ENCODE measurements around the gene C2CD4C. TPM values are rescaled to one million over a fixed set of nuclear protein-coding genes. Genes with fewer than 3 reads are reported as not detected.

The C2CD4C gene
- total RNA-seq, 1 experiment from 2014 or later: 1.8 TPM

DNA sequence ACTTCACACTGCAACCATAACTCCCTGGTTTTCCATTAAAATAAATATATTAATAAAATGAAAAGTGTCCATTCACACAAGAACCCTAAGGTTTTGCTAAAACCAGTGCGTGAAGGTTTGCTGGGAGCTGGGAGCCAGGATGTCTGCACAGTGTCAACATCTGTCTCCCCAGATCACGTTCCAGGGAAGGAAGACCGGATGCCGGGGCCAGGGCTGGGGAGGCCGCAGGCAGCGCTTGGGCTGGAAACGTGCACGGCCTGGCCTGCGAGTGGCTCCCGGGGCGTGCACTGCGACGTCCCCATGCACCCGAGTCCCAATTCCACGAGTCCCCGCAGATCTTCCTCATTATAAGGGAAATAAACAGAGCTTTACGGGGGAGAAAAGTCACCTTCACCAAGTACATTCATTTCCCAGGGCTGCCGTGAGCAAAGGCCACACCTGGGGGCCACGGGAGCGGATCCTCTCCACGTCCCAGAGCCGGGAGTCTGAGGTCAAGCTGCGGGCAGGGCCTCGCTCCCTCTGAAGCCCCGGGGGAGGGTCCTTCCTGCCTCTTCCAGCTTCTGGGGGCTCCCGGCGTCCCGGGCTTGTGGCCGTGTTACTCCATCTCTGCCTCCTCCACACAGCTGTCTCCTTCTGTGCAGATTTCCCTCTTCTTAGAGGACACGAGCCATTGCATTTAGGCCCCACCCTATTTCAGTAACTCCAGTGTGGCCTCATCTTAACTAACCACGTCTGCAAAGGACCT, 39.0 kb upstream of the C2CD4C start:
- BruUV-seq (replicated peaks): no TSS peak
- intact Hi-C loops (cut with micrococcal nuclease; ENCODE audit: unreplicated experiment): no loop called here

DNA sequence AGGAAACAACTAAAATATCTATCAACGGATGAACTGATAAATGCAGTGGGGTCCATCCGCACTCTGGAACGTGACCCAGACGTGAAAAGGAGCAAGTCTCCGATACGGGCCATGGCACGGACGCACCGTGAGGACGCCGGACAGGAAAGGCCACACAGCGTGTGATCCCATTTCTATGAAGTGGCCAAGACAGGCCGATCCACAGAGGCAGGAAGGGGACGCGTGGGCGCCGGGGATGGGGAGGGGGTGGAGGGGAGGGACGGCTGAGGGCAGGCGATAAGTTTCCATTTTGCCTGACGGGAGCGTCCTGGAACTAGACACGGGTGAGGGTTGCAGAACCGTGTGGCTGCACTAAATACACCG, 38.1 kb upstream of the C2CD4C start:
- no peak overlapping the region for H3K4me3 ChIP-seq (ENCODE audit: low read depth, low read length, poor library complexity, severe bottlenecking)
- no peaks in the 10 kb centered on the region for H3K4me1 ChIP-seq (ENCODE audit: insufficient read depth, low read length, poor library complexity, severe bottlenecking)
- H3K9me3 ChIP-seq (ENCODE audit: low read depth, low read length, poor library complexity, severe bottlenecking): no peaks in the 10 kb centered on the region
- no TSS peak for BruUV-seq (replicated peaks)
- H3K36me3 ChIP-seq (ENCODE audit: insufficient read depth, low read length, poor library complexity, severe bottlenecking): no peaks in the 10 kb centered on the region
- H3K27me3 ChIP-seq (replicated peaks; ENCODE audit: insufficient read depth, low read depth, low read length, poor library complexity): no peaks in the 10 kb centered on the region
- TF ChIP-seq EZH2 (IDR thresholded peaks at IDR 0.05; ENCODE audit: borderline replicate concordance, low read depth, low read length, poor library complexity, severe bottlenecking): no peak
- TF ChIP-seq, protein P1, sequence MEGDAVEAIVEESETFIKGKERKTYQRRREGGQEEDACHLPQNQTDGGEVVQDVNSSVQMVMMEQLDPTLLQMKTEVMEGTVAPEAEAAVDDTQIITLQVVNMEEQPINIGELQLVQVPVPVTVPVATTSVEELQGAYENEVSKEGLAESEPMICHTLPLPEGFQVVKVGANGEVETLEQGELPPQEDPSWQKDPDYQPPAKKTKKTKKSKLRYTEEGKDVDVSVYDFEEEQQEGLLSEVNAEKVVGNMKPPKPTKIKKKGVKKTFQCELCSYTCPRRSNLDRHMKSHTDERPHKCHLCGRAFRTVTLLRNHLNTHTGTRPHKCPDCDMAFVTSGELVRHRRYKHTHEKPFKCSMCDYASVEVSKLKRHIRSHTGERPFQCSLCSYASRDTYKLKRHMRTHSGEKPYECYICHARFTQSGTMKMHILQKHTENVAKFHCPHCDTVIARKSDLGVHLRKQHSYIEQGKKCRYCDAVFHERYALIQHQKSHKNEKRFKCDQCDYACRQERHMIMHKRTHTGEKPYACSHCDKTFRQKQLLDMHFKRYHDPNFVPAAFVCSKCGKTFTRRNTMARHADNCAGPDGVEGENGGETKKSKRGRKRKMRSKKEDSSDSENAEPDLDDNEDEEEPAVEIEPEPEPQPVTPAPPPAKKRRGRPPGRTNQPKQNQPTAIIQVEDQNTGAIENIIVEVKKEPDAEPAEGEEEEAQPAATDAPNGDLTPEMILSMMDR (conservative IDR thresholded peaks at IDR 0.05; ENCODE audit: low read depth, low read length): no peak
- CTCF ChIA-PET: no interaction called here
- POLR2A ChIA-PET (ENCODE audit: low non-redundant PET): no interaction called here
- intact Hi-C loops (cut with micrococcal nuclease; ENCODE audit: unreplicated experiment): no loop called here
- no peak overlapping the region for H3K27ac ChIP-seq (ENCODE audit: low read depth, low read length, poor library complexity, severe bottlenecking)
- no peak for DNase-seq (ENCODE audit: low spot score)

More for the DNA sequence above, 39.0 kb upstream of the C2CD4C start:
- Histone ChIP-seq H3K27me3 (replicated peaks; ENCODE audit: insufficient read depth, low read depth, low read length, poor library complexity) (no peaks in the 10 kb centered on the region), H3K4me1 (ENCODE audit: insufficient read depth, low read length, poor library complexity, severe bottlenecking) (no peaks in the 10 kb centered on the region), H3K27ac (ENCODE audit: low read depth, low read length, poor library complexity, severe bottlenecking) (no peak overlapping the region), H3K9me3 (ENCODE audit: low read depth, low read length, poor library complexity, severe bottlenecking) (no peaks in the 10 kb centered on the region), H3K36me3 (ENCODE audit: insufficient read depth, low read length, poor library complexity, severe bottlenecking) (no peaks in the 10 kb centered on the region), H3K4me3 (ENCODE audit: low read depth, low read length, poor library complexity, severe bottlenecking) (no peak overlapping the region)
- TF ChIP-seq, protein P1 (conservative IDR thresholded peaks at IDR 0.05; ENCODE audit: low read depth, low read length): no peak
- ChIA-PET POLR2A (ENCODE audit: low non-redundant PET) (no interaction called here), CTCF (no interaction called here)
- no peak for DNase-seq (ENCODE audit: low spot score)

DNA sequence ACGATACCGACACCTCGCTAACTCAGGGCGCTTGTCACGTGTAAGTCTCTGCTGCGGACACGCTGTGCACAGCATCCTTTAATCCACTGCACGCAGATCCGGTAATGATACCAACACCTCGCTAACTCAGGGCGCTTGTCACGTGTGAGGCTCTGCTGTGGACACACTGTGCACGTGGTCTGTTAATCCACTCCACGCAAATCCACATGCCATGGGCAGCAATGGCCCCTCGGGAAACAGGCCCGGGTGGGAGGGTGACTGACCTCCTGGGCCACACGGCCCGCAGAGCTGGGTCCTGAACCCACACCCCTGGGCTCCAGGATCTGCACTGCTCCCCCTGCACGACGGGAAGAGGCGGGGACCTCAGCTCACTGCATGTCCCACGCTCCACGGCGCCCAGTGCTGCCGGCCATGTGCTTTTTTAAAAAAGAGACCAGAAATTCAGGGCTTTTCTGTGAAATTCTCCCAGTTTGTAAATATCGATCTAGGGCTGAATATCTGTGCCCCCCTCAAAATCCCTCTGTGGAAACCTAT, 35.8 kb upstream of the C2CD4C start:
- no peak for TF ChIP-seq EZH2 (IDR thresholded peaks at IDR 0.05; ENCODE audit: borderline replicate concordance, low read depth, low read length, poor library complexity, severe bottlenecking)
- TF ChIP-seq, protein P1 (conservative IDR thresholded peaks at IDR 0.05; ENCODE audit: low read depth, low read length): no peak
- Histone ChIP-seq H3K4me3 (ENCODE audit: low read depth, low read length, poor library complexity, severe bottlenecking) (no peak overlapping the region), H3K4me1 (ENCODE audit: insufficient read depth, low read length, poor library complexity, severe bottlenecking) (no peaks in the 10 kb centered on the region), H3K36me3 (ENCODE audit: insufficient read depth, low read length, poor library complexity, severe bottlenecking) (no peaks in the 10 kb centered on the region), H3K27ac (ENCODE audit: low read depth, low read length, poor library complexity, severe bottlenecking) (no peak overlapping the region), H3K9me3 (ENCODE audit: low read depth, low read length, poor library complexity, severe bottlenecking) (no peaks in the 10 kb centered on the region), H3K27me3 (replicated peaks; ENCODE audit: insufficient read depth, low read depth, low read length, poor library complexity) (no peaks in the 10 kb centered on the region)
- no TSS peak for BruUV-seq (replicated peaks)
- no peak for DNase-seq (ENCODE audit: low spot score)
- intact Hi-C loops (cut with micrococcal nuclease; ENCODE audit: unreplicated experiment): no loop called here
- ChIA-PET POLR2A (ENCODE audit: low non-redundant PET) (no interaction called here), CTCF (no interaction called here)

Data from A673 (cell line).